HepG2 (cell line): Measurements from ENCODE around the gene TGM2.

Source experiments
- IKZF4 ChIP-seq: sonication (generic); formaldehyde crosslinking; IDR thresholded peaks from 2 replicates; pipeline ENCODE4 v1.5.1; 2020; ENCODE audit warnings: borderline replicate concordance, mild to moderate bottlenecking, low read depth, missing genetic modification reagents; ENCODE audit errors: not compliant biosample characterization
- JUND ChIP-seq: sonication (generic); formaldehyde crosslinking; IDR thresholded peaks from 2 replicates; pipeline ENCODE4 v1.8.0; 2022; ENCODE audit warnings: mild to moderate bottlenecking, missing genetic modification reagents
- KAT2B ChIP-seq: fragments of 150-350 bp; IDR thresholded peaks from 2 replicates; pipeline ENCODE4 v1.6.1; 2014; ENCODE audit warnings: low read depth, low read length, borderline replicate concordance
- PHF20 ChIP-seq: sonication (generic); formaldehyde crosslinking; IDR thresholded peaks from 2 replicates; pipeline ENCODE4 v1.5.0; 2020; ENCODE audit warnings: mild to moderate bottlenecking, missing genetic modification reagents
- POLR2A ChIP-seq, 2 experiments: IDR thresholded peaks; 2 replicates each; pipeline ENCODE4 v1.6.1; 2011; ENCODE audit warnings: low read depth in 2 of 2, low read length in 2 of 2, mild to moderate bottlenecking in 1 of 2, moderate library complexity in 1 of 2; ENCODE audit not compliant: insufficient read depth in 1 of 2
- SMC3 ChIP-seq: IDR thresholded peaks from 2 replicates; pipeline ENCODE4 v1.6.1; 2011; ENCODE audit warnings: low read length, improper control_type of control experiment
- SRF ChIP-seq: IDR thresholded peaks from 2 replicates; pipeline ENCODE4 v1.6.1; 2011; ENCODE audit warnings: mild to moderate bottlenecking, low read depth, low read length, moderate library complexity
- THYN1 ChIP-seq: sonication (generic); formaldehyde crosslinking; IDR thresholded peaks from 2 replicates; pipeline ENCODE4 v1.8.1; 2023; ENCODE audit warnings: low read depth, mild to moderate bottlenecking, moderate library complexity, missing genetic modification reagents, borderline replicate concordance
- ZMAT3 ChIP-seq: sonication (generic); formaldehyde crosslinking; conservative IDR thresholded peaks from 2 replicates; pipeline ENCODE4 v1.7.0; 2021; ENCODE audit warnings: missing genetic modification reagents
- TF ChIP-seq, protein P1 (sequence below): sonication (generic); formaldehyde crosslinking; IDR thresholded peaks from 2 replicates; pipeline ENCODE4 v1.8.1; 2022; ENCODE audit warnings: low read depth, mild to moderate bottlenecking, missing genetic modification reagents
- TF ChIP-seq, protein P2 (sequence below), 2 experiments: IDR thresholded peaks; 2 replicates each; pipeline ENCODE4 v1.6.1; 2011 to 2012; ENCODE audit warnings: low read length in 2 of 2, borderline replicate concordance in 1 of 2, low read depth in 1 of 2, mild to moderate bottlenecking in 1 of 2, moderate library complexity in 1 of 2
- TF ChIP-seq, protein P3 (sequence below): sonication (generic); formaldehyde crosslinking; IDR thresholded peaks from 2 replicates; pipeline ENCODE4 v1.5.0; 2020; ENCODE audit warnings: mild to moderate bottlenecking, missing genetic modification reagents, moderate library complexity

DNA sequence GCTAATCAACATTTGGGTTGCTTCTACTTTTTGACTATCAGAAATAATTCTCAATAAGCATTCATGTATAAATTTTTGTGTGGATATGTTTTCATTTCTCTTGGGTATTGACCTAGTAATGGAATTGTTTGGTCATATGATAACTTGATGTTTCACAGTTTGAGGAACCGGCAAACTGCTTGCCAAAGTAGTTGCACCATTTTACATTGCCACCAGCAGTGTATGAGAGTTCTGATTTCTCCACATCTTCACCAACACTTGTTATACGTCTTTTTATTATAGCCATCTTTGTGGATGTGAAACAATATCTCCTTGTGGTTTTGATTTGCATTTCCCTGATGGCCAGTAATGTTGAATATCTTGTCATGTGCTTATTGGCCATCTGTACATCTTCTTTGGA, 42.6 kb upstream of the TGM2 start:
- TF ChIP-seq ZMAT3 (CRISPR knock-in tag) = no peak
- no peak for TF ChIP-seq THYN1
- no peak for TF ChIP-seq POLR2A (IDR thresholded peaks at IDR 0.05; ENCODE audit: insufficient read depth in 1 of 2, low read depth in 2 of 2, low read length in 2 of 2)
- TF ChIP-seq SRF = no peak
- no peak for TF ChIP-seq KAT2B
- TF ChIP-seq, protein P1, sequence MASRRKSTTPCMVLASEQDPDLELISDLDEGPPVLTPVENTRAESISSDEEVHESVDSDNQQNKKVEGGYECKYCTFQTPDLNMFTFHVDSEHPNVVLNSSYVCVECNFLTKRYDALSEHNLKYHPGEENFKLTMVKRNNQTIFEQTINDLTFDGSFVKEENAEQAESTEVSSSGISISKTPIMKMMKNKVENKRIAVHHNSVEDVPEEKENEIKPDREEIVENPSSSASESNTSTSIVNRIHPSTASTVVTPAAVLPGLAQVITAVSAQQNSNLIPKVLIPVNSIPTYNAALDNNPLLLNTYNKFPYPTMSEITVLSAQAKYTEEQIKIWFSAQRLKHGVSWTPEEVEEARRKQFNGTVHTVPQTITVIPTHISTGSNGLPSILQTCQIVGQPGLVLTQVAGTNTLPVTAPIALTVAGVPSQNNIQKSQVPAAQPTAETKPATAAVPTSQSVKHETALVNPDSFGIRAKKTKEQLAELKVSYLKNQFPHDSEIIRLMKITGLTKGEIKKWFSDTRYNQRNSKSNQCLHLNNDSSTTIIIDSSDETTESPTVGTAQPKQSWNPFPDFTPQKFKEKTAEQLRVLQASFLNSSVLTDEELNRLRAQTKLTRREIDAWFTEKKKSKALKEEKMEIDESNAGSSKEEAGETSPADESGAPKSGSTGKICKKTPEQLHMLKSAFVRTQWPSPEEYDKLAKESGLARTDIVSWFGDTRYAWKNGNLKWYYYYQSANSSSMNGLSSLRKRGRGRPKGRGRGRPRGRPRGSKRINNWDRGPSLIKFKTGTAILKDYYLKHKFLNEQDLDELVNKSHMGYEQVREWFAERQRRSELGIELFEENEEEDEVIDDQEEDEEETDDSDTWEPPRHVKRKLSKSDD (CRISPR knock-in tag) = no peak
- no peak for TF ChIP-seq PHF20 (CRISPR knock-in tag)
- no peak for TF ChIP-seq JUND (CRISPR knock-in tag)
- TF ChIP-seq, protein P2, sequence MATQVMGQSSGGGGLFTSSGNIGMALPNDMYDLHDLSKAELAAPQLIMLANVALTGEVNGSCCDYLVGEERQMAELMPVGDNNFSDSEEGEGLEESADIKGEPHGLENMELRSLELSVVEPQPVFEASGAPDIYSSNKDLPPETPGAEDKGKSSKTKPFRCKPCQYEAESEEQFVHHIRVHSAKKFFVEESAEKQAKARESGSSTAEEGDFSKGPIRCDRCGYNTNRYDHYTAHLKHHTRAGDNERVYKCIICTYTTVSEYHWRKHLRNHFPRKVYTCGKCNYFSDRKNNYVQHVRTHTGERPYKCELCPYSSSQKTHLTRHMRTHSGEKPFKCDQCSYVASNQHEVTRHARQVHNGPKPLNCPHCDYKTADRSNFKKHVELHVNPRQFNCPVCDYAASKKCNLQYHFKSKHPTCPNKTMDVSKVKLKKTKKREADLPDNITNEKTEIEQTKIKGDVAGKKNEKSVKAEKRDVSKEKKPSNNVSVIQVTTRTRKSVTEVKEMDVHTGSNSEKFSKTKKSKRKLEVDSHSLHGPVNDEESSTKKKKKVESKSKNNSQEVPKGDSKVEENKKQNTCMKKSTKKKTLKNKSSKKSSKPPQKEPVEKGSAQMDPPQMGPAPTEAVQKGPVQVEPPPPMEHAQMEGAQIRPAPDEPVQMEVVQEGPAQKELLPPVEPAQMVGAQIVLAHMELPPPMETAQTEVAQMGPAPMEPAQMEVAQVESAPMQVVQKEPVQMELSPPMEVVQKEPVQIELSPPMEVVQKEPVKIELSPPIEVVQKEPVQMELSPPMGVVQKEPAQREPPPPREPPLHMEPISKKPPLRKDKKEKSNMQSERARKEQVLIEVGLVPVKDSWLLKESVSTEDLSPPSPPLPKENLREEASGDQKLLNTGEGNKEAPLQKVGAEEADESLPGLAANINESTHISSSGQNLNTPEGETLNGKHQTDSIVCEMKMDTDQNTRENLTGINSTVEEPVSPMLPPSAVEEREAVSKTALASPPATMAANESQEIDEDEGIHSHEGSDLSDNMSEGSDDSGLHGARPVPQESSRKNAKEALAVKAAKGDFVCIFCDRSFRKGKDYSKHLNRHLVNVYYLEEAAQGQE (IDR thresholded peaks at IDR 0.05; ENCODE audit: borderline replicate concordance in 1 of 2, low read depth in 1 of 2, low read length in 2 of 2) = no peak
- TF ChIP-seq, protein P3, sequence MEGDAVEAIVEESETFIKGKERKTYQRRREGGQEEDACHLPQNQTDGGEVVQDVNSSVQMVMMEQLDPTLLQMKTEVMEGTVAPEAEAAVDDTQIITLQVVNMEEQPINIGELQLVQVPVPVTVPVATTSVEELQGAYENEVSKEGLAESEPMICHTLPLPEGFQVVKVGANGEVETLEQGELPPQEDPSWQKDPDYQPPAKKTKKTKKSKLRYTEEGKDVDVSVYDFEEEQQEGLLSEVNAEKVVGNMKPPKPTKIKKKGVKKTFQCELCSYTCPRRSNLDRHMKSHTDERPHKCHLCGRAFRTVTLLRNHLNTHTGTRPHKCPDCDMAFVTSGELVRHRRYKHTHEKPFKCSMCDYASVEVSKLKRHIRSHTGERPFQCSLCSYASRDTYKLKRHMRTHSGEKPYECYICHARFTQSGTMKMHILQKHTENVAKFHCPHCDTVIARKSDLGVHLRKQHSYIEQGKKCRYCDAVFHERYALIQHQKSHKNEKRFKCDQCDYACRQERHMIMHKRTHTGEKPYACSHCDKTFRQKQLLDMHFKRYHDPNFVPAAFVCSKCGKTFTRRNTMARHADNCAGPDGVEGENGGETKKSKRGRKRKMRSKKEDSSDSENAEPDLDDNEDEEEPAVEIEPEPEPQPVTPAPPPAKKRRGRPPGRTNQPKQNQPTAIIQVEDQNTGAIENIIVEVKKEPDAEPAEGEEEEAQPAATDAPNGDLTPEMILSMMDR (CRISPR knock-in tag) = no peak
- TF ChIP-seq SMC3 = no peak
- no peak for TF ChIP-seq IKZF4
